Brain pericyte (primary cell): ENCODE data around the gene GDPD2.
"Not testable (repeated sequence)": the region's sequence is repeated elsewhere in the genome, so short reads cannot be mapped to it uniquely, and the experiment has no call there.

Experiments used
- DNase-seq: peaks from one replicate; pipeline ENCODE4 v3.0.0-alpha.2; 2012; ENCODE audit warnings: low read depth, low spot score

The GDPD2 gene, protein sequence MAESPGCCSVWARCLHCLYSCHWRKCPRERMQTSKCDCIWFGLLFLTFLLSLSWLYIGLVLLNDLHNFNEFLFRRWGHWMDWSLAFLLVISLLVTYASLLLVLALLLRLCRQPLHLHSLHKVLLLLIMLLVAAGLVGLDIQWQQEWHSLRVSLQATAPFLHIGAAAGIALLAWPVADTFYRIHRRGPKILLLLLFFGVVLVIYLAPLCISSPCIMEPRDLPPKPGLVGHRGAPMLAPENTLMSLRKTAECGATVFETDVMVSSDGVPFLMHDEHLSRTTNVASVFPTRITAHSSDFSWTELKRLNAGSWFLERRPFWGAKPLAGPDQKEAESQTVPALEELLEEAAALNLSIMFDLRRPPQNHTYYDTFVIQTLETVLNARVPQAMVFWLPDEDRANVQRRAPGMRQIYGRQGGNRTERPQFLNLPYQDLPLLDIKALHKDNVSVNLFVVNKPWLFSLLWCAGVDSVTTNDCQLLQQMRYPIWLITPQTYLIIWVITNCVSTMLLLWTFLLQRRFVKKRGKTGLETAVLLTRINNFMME

DNA sequence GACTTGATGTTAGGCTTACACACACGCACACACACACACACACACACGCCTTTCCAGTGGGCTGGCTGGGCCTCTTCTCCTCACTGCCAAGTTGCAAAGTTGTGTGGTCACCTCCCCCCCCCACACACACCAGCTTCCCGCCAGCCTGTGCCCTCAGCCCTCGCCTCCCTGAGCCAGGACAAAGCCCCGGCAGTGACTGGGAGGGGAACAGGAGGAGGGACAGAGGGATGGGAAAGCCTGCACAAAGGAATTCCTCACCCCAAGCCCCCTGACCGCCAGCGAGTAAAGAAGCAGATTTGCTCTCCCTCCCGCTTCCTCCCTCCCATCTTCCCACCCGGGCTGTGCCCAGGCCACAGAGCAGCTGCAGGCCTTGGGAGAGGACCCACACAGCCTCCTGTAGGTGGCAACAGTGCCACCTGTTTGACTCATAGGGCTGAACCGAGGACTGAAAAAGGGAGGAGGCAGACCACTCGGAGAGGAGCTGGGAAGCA, at the start of gene GDPD2:
Gene GDPD2, plus strand, starts transcription at position 464 of the 491 bp plus-strand sequence. CDS start 1,671 bp downstream, outside the sequence.
- DNase-seq, result no peak

DNA sequence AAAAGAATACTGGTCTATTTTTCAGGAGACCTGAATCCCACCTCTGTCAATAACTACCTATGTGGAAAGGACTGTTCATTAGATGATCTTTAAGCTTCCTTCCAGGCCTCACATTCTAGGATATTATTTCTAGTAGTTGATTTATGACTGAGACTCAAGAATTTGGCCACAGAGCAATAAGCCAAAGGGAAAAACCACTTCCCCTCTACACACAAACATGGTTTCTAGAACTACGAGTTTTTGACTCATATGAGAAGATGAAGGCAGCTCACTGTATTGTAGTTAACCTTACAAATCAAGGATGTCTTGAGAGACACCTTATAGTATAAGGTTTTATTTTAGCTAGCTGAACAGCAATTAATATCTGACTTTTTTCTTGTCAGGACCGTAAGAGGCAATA, 36.9 kb upstream of the GDPD2 start:
- DNase-seq, result no peak

- no peak for DNase-seq
Measured at GRCh38 chrX:70398899-70399298, 24.2 kb upstream of the GDPD2 start.

GRCh38 chrX:70400181-70400580, 22.9 kb upstream of the GDPD2 start:
- DNase-seq, result not testable (repeated sequence)

- no peak for DNase-seq
Measured at GRCh38 chrX:70402721-70403120, 20.4 kb upstream of the GDPD2 start.

- no peak for DNase-seq
Measured at GRCh38 chrX:70405003-70405402, 18.1 kb upstream of the GDPD2 start.

DNA sequence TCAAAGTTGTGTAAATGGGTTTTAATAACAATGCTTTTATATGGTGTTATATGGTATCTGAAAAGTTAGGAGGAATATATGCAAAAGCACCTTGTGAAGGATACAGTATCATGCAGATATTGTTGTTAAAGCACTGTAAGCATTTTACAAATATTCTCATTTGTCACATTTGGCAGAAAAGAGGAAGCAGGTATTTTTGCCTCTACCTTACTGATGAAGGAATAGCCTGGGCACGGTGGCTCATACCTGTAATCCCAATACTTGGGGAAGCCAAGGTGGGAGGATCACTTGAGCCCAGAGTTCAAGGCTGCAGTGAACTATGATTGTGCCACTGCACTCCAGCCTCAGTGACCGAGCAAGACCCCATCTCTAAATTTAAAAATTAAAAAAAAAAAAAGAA, 12.2 kb upstream of the GDPD2 start:
- DNase-seq, result no peak

GRCh38 chrX:70411475-70411874, 11.6 kb upstream of the GDPD2 start:
- no peak for DNase-seq

GRCh38 chrX:70421618-70422017, 1.5 kb upstream of the GDPD2 start:
- DNase-seq, result no peak

DNA sequence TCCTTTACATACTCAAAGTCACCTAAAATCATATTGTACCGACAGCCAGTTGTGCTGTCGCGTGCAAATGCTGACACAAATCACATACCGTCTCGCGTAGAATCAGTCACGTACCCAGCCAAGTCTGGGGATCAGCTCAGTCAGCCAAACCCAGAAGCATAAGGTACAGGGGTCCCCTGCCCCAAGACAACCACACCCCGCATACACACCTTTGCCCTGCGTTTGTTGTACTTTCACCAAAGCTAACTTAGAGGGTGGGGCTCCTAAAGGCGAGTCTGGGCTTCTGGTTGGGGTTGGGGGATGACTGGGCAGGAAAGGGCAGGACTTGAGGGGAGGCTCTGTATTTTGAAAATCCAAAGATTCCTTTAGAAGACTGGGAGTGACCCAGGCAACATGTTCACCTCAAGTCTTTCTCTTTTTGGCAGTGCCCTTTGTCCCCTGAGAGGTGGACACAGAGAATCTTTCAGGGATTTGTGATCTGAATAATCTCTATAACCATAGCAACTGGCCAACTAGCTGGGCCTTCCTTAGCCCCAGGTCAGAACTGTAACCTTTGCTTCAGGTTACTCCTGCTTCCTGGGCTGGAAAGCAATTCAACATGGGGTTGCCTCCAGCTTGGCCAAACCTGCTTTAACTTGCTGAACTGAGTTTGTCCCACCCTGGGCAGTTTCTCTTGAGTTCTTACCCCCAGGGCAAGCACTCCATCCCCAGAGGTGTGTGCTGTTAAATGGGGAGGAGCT, 992 bp downstream of the GDPD2 start:
- no peak for DNase-seq

DNA sequence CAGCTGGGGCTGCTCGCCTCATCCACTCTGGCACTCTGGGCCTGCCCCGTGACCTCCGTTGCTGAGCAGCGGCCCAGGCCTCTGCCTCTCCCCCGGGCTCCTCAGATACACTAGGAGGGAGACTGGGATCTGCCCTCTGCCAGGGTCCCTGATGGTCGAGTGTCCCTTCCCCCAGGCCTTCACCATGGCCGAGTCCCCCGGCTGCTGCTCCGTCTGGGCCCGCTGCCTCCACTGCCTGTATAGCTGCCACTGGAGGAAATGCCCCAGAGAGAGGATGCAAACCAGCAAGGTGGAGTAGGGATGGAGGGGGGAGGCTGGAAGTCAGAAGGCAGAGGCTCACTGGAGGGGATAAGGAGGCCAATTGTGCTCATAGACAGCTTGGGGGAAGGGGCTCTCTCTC, 1.7 kb downstream of the GDPD2 start:
- DNase-seq, result no peak

- no peak for DNase-seq
Measured at GRCh38 chrX:70426286-70427278, 3.5 kb downstream of the GDPD2 start.

GRCh38 chrX:70427365-70427764, 4.3 kb downstream of the GDPD2 start:
- no peak for DNase-seq

DNA sequence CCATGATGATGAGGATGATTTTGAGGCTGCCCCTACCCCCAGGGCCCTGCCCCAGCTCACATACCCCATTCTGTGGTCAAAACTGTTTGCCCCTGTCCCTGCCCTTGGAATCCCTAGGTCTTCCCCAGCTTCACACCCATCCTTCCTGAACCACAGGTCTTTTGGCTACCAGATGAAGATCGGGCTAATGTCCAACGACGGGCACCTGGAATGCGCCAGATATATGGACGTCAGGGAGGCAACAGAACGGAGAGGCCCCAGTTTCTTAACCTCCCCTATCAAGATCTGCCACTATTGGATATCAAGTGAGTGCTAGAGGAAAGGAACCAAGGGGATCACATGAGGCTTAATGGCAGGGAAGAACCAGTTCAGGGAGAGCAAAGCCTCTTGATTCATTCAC, 6.6 kb downstream of the GDPD2 start:
- DNase-seq, result no peak

- DNase-seq, result no peak
Measured at GRCh38 chrX:70432936-70433847, 10.1 kb downstream of the GDPD2 start.

- DNase-seq, result no peak
Measured at GRCh38 chrX:70433848-70434351, 10.8 kb downstream of the GDPD2 start.

- no peak for DNase-seq
Measured at GRCh38 chrX:70434352-70434866, 11.3 kb downstream of the GDPD2 start.

DNA sequence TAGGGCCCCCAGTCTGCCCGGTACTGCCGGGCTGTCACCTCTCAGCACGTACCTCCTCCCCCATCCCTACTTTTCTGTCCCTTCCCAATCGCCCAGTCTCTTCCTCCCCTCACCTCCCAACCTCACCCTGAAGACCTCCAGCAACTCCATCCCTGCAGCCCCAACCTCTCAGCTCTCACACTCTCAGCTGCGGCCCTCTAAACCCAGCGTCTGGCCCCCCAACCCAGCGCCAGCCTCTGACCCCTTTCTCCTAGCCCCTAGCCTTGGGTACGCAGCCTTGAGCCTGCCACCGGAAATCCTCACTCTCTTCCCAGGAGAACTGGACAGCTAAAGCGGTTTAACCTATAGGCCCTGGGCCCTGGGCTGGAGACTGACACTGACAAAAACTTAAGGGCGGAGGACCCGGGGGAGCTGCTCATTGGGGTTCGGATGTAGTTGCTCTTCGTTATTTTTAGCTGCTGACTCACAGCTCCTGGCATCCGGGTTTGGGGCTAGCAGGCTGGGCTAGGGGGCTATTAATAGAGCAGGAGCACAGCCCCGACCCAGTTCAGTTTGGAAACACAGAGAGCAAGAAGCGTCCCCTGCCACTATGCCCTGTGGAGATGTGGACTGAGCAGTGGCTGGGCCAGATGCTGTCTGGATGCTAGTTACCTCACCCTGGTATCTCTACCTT, 11.9 kb downstream of the GDPD2 start:
- DNase-seq, result no peak

- no peak for DNase-seq
Measured at GRCh38 chrX:70436343-70436742, 13.2 kb downstream of the GDPD2 start.
